Erythroblast (primary cell): ENCODE measurements around the gene ATCAY.

Experiments used
- DNase-seq, 2 experiments: peaks; one replicate each; lab custom pipeline; 2025; lab: John Stamatoyannopoulos, UW
- GATA1 ChIP-seq: IDR thresholded peaks from 2 replicates; pipeline ENCODE4 v1.6.1; 2011; ENCODE audit warnings: low read depth, mild to moderate bottlenecking, control low read depth, low read length, moderate library complexity
- POLR2A ChIP-seq: IDR thresholded peaks from 2 replicates; pipeline ENCODE4 v1.6.1; 2011; ENCODE audit warnings: mild to moderate bottlenecking, low read length

Gene ATCAY

GRCh38 chr19:3975144-3975543, 94.7 kb downstream of the ATCAY start:
- TF ChIP-seq GATA1, result no peak
- TF ChIP-seq POLR2A, result peak; percentile 26
- DNase-seq, result no peak

GRCh38 chr19:3975637-3976087, 95.2 kb downstream of the ATCAY start:
- TF ChIP-seq POLR2A, result no peak
- no peak for TF ChIP-seq GATA1
- DNase-seq, result no peak

GRCh38 chr19:3976495-3977241, 96.2 kb downstream of the ATCAY start:
- no peak for DNase-seq
- no peak for TF ChIP-seq GATA1
- peak; percentile 33 for TF ChIP-seq POLR2A
